Measurements from ENCODE around the gene KANK2. TPM values are rescaled to one million over a fixed set of nuclear protein-coding genes. Genes with fewer than 3 reads are reported as not detected.

The KANK2 gene
- total RNA-seq, 1 experiment from 2014 or later: 27.8 TPM

DNA sequence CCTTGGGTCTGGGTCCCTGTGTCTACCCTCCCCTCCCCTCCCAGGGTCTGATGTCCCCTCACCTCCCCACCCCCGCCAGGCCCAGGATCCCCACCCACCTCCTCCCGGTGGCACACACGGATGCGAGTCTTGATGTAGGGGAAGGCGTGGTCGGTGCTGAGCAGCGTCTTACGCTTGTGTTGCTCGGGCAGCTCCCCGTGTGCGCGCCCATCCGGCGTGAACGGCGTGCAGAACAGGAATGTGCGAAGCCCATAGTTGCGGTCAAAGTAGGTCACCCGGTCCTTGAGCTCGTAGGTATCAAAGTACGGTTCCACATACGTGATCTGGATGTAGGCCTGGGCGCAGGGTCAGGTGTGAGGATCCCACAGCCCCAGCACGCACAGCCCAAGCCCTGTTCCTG is 4.4 kb upstream of the KANK2 start:
- intact Hi-C loops (cut with micrococcal nuclease; ENCODE audit: unreplicated experiment): loop anchor here (2.0 to 10.0 kb wide), 2 partner anchors 65 to 167 kb away; no protein-coding TSS in a partner anchor
- no peak for DNase-seq
- H3K27me3 Mint-ChIP-seq (ENCODE audit: unreplicated experiment): no peaks in the 10 kb centered on the region
- H3K27ac Mint-ChIP-seq (ENCODE audit: unreplicated experiment): no peak overlapping the region
- H3K9me3 Mint-ChIP-seq (ENCODE audit: low read depth, unreplicated experiment): no peaks in the 10 kb centered on the region
- TF ChIP-seq, protein P1, sequence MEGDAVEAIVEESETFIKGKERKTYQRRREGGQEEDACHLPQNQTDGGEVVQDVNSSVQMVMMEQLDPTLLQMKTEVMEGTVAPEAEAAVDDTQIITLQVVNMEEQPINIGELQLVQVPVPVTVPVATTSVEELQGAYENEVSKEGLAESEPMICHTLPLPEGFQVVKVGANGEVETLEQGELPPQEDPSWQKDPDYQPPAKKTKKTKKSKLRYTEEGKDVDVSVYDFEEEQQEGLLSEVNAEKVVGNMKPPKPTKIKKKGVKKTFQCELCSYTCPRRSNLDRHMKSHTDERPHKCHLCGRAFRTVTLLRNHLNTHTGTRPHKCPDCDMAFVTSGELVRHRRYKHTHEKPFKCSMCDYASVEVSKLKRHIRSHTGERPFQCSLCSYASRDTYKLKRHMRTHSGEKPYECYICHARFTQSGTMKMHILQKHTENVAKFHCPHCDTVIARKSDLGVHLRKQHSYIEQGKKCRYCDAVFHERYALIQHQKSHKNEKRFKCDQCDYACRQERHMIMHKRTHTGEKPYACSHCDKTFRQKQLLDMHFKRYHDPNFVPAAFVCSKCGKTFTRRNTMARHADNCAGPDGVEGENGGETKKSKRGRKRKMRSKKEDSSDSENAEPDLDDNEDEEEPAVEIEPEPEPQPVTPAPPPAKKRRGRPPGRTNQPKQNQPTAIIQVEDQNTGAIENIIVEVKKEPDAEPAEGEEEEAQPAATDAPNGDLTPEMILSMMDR (IDR thresholded peaks at IDR 0.05; ENCODE audit: unreplicated experiment): no peak
- peaks cover 27% of the 10 kb centered on the region for H3K36me3 Mint-ChIP-seq (ENCODE audit: insufficient read depth, unreplicated experiment)
- CTCF ChIA-PET: no interaction called here
- H3K4me1 Mint-ChIP-seq (ENCODE audit: low read depth, unreplicated experiment): peaks cover 20% of the 10 kb centered on the region
- no TSS peak for BruUV-seq (replicated peaks)
- H3K4me3 Mint-ChIP-seq (ENCODE audit: low read depth, unreplicated experiment): no peak overlapping the region

DNA sequence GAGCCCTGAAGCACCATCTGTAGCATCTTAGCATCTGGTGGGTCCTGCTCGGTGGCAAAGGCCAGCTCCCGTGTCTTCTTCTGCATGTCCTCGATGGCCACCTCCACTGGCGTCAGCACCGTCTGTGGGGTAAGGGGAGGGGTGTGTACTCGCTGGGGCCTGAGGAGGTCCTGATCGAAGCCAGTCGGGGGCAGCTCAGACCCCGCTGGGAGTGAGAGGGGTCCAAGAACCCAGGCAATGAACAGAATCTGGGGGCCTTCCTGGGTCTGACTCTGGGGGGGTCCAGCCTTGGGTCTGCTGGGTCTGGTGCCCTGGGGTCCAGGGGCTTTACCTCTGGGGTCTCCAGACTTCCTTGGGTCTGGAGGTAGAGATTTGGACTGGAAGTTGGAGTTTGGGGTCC is 3.6 kb upstream of the KANK2 start:
- no TSS peak for BruUV-seq (replicated peaks)
- CTCF ChIA-PET: no interaction called here
- Mint-ChIP-seq H3K36me3 (ENCODE audit: insufficient read depth, unreplicated experiment) (peaks cover 24% of the 10 kb centered on the region), H3K4me3 (ENCODE audit: low read depth, unreplicated experiment) (no peak overlapping the region), H3K9me3 (ENCODE audit: low read depth, unreplicated experiment) (no peaks in the 10 kb centered on the region), H3K27me3 (ENCODE audit: unreplicated experiment) (no peaks in the 10 kb centered on the region), H3K27ac (ENCODE audit: unreplicated experiment) (no peak overlapping the region), H3K4me1 (ENCODE audit: low read depth, unreplicated experiment) (peaks cover 20% of the 10 kb centered on the region)
- DNase-seq: no peak
- intact Hi-C loops (cut with micrococcal nuclease; ENCODE audit: unreplicated experiment): loop anchor here (10.0 kb wide), 1 partner anchor 166 kb away; no protein-coding TSS in a partner anchor
- TF ChIP-seq, protein P1 (IDR thresholded peaks at IDR 0.05; ENCODE audit: unreplicated experiment): no peak

DNA sequence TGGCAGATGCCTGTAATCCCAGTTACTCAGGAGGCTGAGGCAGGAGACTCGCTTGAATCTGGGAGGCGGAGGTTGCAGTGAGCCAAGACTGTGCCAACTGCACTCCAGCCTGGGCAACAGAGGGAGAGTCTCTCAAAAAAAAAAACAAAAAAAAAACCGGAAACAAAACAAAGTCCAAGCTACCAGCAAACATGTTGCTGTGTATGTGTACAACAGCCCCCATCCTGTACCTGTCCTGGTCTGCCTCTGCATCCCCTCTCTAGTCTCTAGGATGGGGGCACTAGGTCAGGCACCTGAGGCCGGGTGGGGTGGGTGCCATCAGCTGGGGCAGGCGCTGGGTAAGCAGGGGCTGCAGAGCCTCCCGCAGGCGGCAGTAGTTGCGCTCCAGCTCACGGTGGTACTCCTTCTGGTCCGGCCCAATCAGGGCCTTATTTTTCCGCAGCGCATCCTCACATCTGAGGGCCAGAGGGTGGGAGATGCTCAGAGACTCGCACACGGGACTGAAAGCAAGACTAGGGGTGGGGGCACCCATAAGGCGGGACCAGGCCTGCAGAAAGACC is 2.8 kb upstream of the KANK2 start:
- Mint-ChIP-seq H3K27ac (ENCODE audit: unreplicated experiment) (no peak overlapping the region), H3K4me1 (ENCODE audit: low read depth, unreplicated experiment) (peaks cover 20% of the 10 kb centered on the region), H3K36me3 (ENCODE audit: insufficient read depth, unreplicated experiment) (peaks cover 20% of the 10 kb centered on the region), H3K27me3 (ENCODE audit: unreplicated experiment) (no peaks in the 10 kb centered on the region), H3K9me3 (ENCODE audit: low read depth, unreplicated experiment) (no peaks in the 10 kb centered on the region), H3K4me3 (ENCODE audit: low read depth, unreplicated experiment) (no peak overlapping the region)
- intact Hi-C loops (cut with micrococcal nuclease; ENCODE audit: unreplicated experiment): loop anchor here (10.0 kb wide), 1 partner anchor 165 kb away; no protein-coding TSS in a partner anchor
- CTCF ChIA-PET: no interaction called here
- no peak for DNase-seq
- TF ChIP-seq, protein P1 (IDR thresholded peaks at IDR 0.05; ENCODE audit: unreplicated experiment): no peak
- no TSS peak for BruUV-seq (replicated peaks)

- no peak overlapping the region for H3K4me3 Mint-ChIP-seq (ENCODE audit: low read depth, unreplicated experiment)
- DNase-seq: no peak
- H3K9me3 Mint-ChIP-seq (ENCODE audit: low read depth, unreplicated experiment): no peaks in the 10 kb centered on the region
- TF ChIP-seq, protein P1 (IDR thresholded peaks at IDR 0.05; ENCODE audit: unreplicated experiment): no peak
- no peak overlapping the region for H3K27ac Mint-ChIP-seq (ENCODE audit: unreplicated experiment)
- peaks cover 20% of the 10 kb centered on the region for H3K36me3 Mint-ChIP-seq (ENCODE audit: insufficient read depth, unreplicated experiment)
- CTCF ChIA-PET: interaction anchor here (1.1 kb wide), 1 partner anchor 57 kb away, joined by 3 read pairs; no protein-coding TSS in a partner anchor
- no peaks in the 10 kb centered on the region for H3K27me3 Mint-ChIP-seq (ENCODE audit: unreplicated experiment)
- peaks cover 18% of the 10 kb centered on the region for H3K4me1 Mint-ChIP-seq (ENCODE audit: low read depth, unreplicated experiment)
- no TSS peak for BruUV-seq (replicated peaks)
- intact Hi-C loops (cut with micrococcal nuclease; ENCODE audit: unreplicated experiment): no loop called here
Measured at GRCh38 chr19:11199517-11199916, 2.2 kb upstream of the KANK2 start.
